OCI-LY7 (cell line): ENCODE data around the gene XRCC4.

Experiments
- CTCF ChIP-seq: fragments of 200-600 bp; sonication (generic); conservative IDR thresholded peaks from 2 replicates; pipeline ENCODE4 v1.5.1; 2014; ENCODE audit warnings: mild to moderate bottlenecking, antibody characterized with exemption, low read length, moderate library complexity, mixed read lengths
- EZH2phosphoT487 ChIP-seq: fragments of 200-600 bp; sonication (generic); IDR thresholded peaks from 2 replicates; pipeline ENCODE4 v1.6.1; 2018; ENCODE audit warnings: low read depth, borderline replicate concordance, mild to moderate bottlenecking, mixed run types, antibody characterized with exemption, low read length, moderate library complexity, mixed read lengths

GRCh38 chr5:83341815-83342334 lies 264.5 kb downstream of the XRCC4 start:
- TF ChIP-seq CTCF = no peak
- TF ChIP-seq EZH2phosphoT487 = no peak
